HepG2 (cell line): ENCODE data around the gene SHC3. TPM values are rescaled to one million over a fixed set of nuclear protein-coding genes. Genes with fewer than 3 reads are reported as not detected.

Source experiments
- ATAC-seq: fragments of 200-7000 bp; cut with Tn5 transposase; 3 replicates; pipeline ENCODE4 v1.9.1; 2020; ENCODE audit warnings: mild to moderate bottlenecking, moderate library complexity
- BruUV-seq: library from RNA; stranded (reverse); fragments of 400-500 nt; replicated peaks from 2 replicates; lab custom pipeline; 2021; lab: Mats Ljungman, UMichigan
- CTCF ChIA-PET: fragments of 300-600 bp; formaldehyde crosslinking; extraction: SDS; loops from one replicate; lab custom pipeline; 2021; ENCODE audit warnings: low total read pairs, inconsistent platforms, low intra/inter-chr PET ratio; lab: Yijun Ruan, JAX
- POLR2A ChIA-PET: fragments of 350-600 bp; sonication (Branson Sonifier 250); formaldehyde crosslinking; loops from one replicate; lab custom pipeline; 2020; ENCODE audit warnings: antibody characterized with exemption, inconsistent platforms; lab: Yijun Ruan, JAX
- DNase-seq: peaks from one replicate; pipeline ENCODE4 v3.0.0-alpha.2; 2015; ENCODE audit warnings: low spot score
- FAIRE-seq: peaks from 3 replicates; lab custom pipeline; 2011; peaks lifted over from hg19 to GRCh38; lab: Jason Lieb, UNC
- H2AFZ ChIP-seq: one replicate; pipeline ENCODE4 v1.6.1; 2011; ENCODE audit warnings: low read length, inconsistent platforms
- H3K27ac ChIP-seq: fragments of 300-600 bp; 3 replicates; pipeline ENCODE4 v1.8.0; 2011; ENCODE audit warnings: mixed run types, mild to moderate bottlenecking, mixed read lengths, low read length, inconsistent platforms; ENCODE audit not compliant: insufficient read depth; ENCODE audit errors: extremely low read length
- H3K27me3 ChIP-seq, 2 experiments: fragments of 200-600 bp in 1 of 2; 2 replicates in 1 of 2; 3 replicates in 1 of 2; pipeline versions ENCODE4 v1.6.0 to v1.8.0; 2011; ENCODE audit warnings: low read length in 2 of 2, mild to moderate bottlenecking in 2 of 2, moderate library complexity in 2 of 2, inconsistent platforms in 1 of 2; ENCODE audit not compliant: insufficient read depth in 2 of 2, control insufficient read depth in 1 of 2
- H3K36me3 ChIP-seq, 2 experiments: fragments of 200-600 bp in 1 of 2; replicated peaks in 1 of 2; 2 replicates in 1 of 2; 3 replicates in 1 of 2; pipeline versions ENCODE4 v1.5.1 to v1.8.0; 2011; ENCODE audit warnings: low read length in 2 of 2, inconsistent platforms in 1 of 2; ENCODE audit not compliant: insufficient read depth in 2 of 2, control insufficient read depth in 1 of 2
- H3K4me1 ChIP-seq: 2 replicates; pipeline ENCODE4 v1.5.1; 2012; ENCODE audit warnings: low read length, inconsistent platforms; ENCODE audit not compliant: insufficient read depth
- H3K4me2 ChIP-seq: 2 replicates; pipeline ENCODE4 v1.6.0; 2011; ENCODE audit warnings: low read depth, low read length, inconsistent platforms
- H3K4me3 ChIP-seq, 3 experiments: fragments of 200-600 bp in 1 of 3; sonication (generic), shearing (Covaris generic) in 1 of 3; replicated peaks in 1 of 3; 2 replicates each; pipeline ENCODE4 v1.5.1; 2011 to 2016; ENCODE audit warnings: low read length in 3 of 3, inconsistent platforms in 2 of 3, low read depth in 2 of 3, mild to moderate bottlenecking in 2 of 3, control low read depth in 1 of 3, mixed read lengths in 1 of 3; ENCODE audit not compliant: insufficient read depth in 1 of 3
- H3K79me2 ChIP-seq: one replicate; pipeline ENCODE4 v1.6.1; 2011; ENCODE audit warnings: low read length, inconsistent platforms; ENCODE audit not compliant: insufficient read depth
- H3K9ac ChIP-seq: 2 replicates; pipeline ENCODE4 v1.6.0; 2011; ENCODE audit warnings: mild to moderate bottlenecking, low read depth, low read length, inconsistent platforms; ENCODE audit not compliant: insufficient read depth
- H3K9me3 ChIP-seq: 2 replicates; pipeline ENCODE4 v1.5.1; 2012; ENCODE audit warnings: mild to moderate bottlenecking, low read length
- H4K20me1 ChIP-seq: 2 replicates; pipeline ENCODE4 v1.6.0; 2011; ENCODE audit warnings: inconsistent platforms, mild to moderate bottlenecking, low read length, moderate library complexity; ENCODE audit not compliant: insufficient read depth
- ARID2 ChIP-seq: sonication (generic); formaldehyde crosslinking; IDR thresholded peaks from 2 replicates; pipeline ENCODE4 v1.8.1; 2022; ENCODE audit warnings: mild to moderate bottlenecking, missing genetic modification reagents, borderline replicate concordance
- CCAR2 ChIP-seq: fragments of 200-400 bp; formaldehyde crosslinking; optimal IDR thresholded peaks from 2 replicates; pipeline ENCODE3; 2018; ENCODE audit warnings: low read depth, mild to moderate bottlenecking, low read length, moderate library complexity
- DNMT1 ChIP-seq: sonication (generic); formaldehyde crosslinking; IDR thresholded peaks from 2 replicates; pipeline ENCODE4 v1.5.1; 2020; ENCODE audit warnings: mild to moderate bottlenecking, missing genetic modification reagents
- JUNB ChIP-seq: sonication (generic); formaldehyde crosslinking; IDR thresholded peaks from 2 replicates; pipeline ENCODE4 v1.8.0; 2022; ENCODE audit warnings: missing genetic modification reagents, mild to moderate bottlenecking, borderline replicate concordance
- KAT7 ChIP-seq: IDR thresholded peaks from 2 replicates; pipeline ENCODE4 v1.6.1; 2018; ENCODE audit warnings: borderline replicate concordance, missing compliant biosample characterization
- KDM4B ChIP-seq: sonication (generic); formaldehyde crosslinking; IDR thresholded peaks from 2 replicates; pipeline ENCODE4 v1.4.0; 2020; ENCODE audit warnings: missing genetic modification reagents
- NR1H2 ChIP-seq: sonication (generic); formaldehyde crosslinking; IDR thresholded peaks from 2 replicates; pipeline ENCODE4 v1.8.1; 2022; ENCODE audit warnings: low read depth, missing genetic modification reagents, borderline replicate concordance
- PAF1 ChIP-seq: IDR thresholded peaks from 2 replicates; pipeline ENCODE4 v1.6.1; 2016; ENCODE audit warnings: missing genetic modification reagents, missing compliant biosample characterization
- SCMH1 ChIP-seq: sonication (generic); formaldehyde crosslinking; IDR thresholded peaks from 2 replicates; pipeline ENCODE4 v1.9.0; 2021; ENCODE audit warnings: missing genetic modification reagents, mild to moderate bottlenecking, borderline replicate concordance
- SRY ChIP-seq: sonication (generic); formaldehyde crosslinking; IDR thresholded peaks from 2 replicates; pipeline ENCODE4 v1.8.0; 2022; ENCODE audit warnings: mild to moderate bottlenecking, missing genetic modification reagents
- TARDBP ChIP-seq: sonication (generic); formaldehyde crosslinking; IDR thresholded peaks from 2 replicates; pipeline ENCODE4 v1.8.0; 2022; ENCODE audit warnings: mild to moderate bottlenecking, missing genetic modification reagents
- YEATS2 ChIP-seq: sonication (generic); formaldehyde crosslinking; IDR thresholded peaks from 2 replicates; pipeline ENCODE4 v1.4.0; 2020; ENCODE audit warnings: missing genetic modification reagents, borderline replicate concordance
- ZNF260 ChIP-seq: sonication (generic); formaldehyde crosslinking; IDR thresholded peaks from 2 replicates; pipeline ENCODE4 v1.4.0; 2020; ENCODE audit warnings: missing genetic modification reagents, low read depth, mild to moderate bottlenecking, borderline replicate concordance
- ZNF83 ChIP-seq: sonication (generic); formaldehyde crosslinking; IDR thresholded peaks from 2 replicates; pipeline ENCODE4 v1.4.0; 2020; ENCODE audit warnings: missing genetic modification reagents, mild to moderate bottlenecking, borderline replicate concordance
- in situ Hi-C: cut with HindIII; loops from 2 replicates; pipeline ENCODE4 v1.10.0; 2017; ENCODE audit warnings: low pct_unique_long_range_greater_than_20kb; ENCODE audit not compliant: extremely low pct_ligation_motif_present
- intact Hi-C: fragments of 100-400 bp; cut with micrococcal nuclease; formaldehyde crosslinking; loops from one replicate; pipeline ENCODE4 v1.10.0; 2022; ENCODE audit not compliant: unreplicated experiment
- polyA plus RNA-seq, 8 experiments: library from polyadenylated mRNA; depleted of rRNA in 3 of 8; stranded (reverse) in 7 of 8; unstranded in 1 of 8; fragments of >200 nt; fragmentation: Illumina TruSeq in 4 of 8; extraction: Trizol in 4 of 8; gene quantifications; 2 replicates each; pipeline versions ENCODE4 v1.2.1 to v1.2.3, GENCODE V29; 2011 to 2016; ENCODE audit warnings: low read depth in 4 of 8, missing spikeins in 1 of 8, mixed read lengths in 1 of 8; ENCODE audit not compliant: insufficient read depth in 1 of 8
- total RNA-seq, 5 experiments: library from RNA; depleted of rRNA; stranded (reverse); fragments of >200 nt; fragmentation: Illumina TruSeq; extraction: Trizol; gene quantifications; 2 replicates each; pipeline ENCODE4 v1.2.3, GENCODE V29; 2016; ENCODE audit warnings: low read depth in 1 of 5
- TF ChIP-seq, protein P1 (sequence below): sonication (generic); formaldehyde crosslinking; IDR thresholded peaks from 2 replicates; pipeline ENCODE4 v1.8.0; 2022; ENCODE audit warnings: missing genetic modification reagents, mild to moderate bottlenecking, moderate library complexity, borderline replicate concordance
- TF ChIP-seq, protein P2 (sequence below): sonication (generic); formaldehyde crosslinking; IDR thresholded peaks from 2 replicates; pipeline ENCODE4 v1.8.1; 2023; ENCODE audit warnings: mild to moderate bottlenecking, moderate library complexity, missing genetic modification reagents
- TF ChIP-seq, protein P3 (sequence below): sonication (generic); formaldehyde crosslinking; IDR thresholded peaks from 2 replicates; pipeline ENCODE4 v1.5.0; 2020; ENCODE audit warnings: missing genetic modification reagents
- TF ChIP-seq, protein P4 (sequence below): sonication (generic); formaldehyde crosslinking; IDR thresholded peaks from 2 replicates; pipeline ENCODE4 v1.9.0; 2022; ENCODE audit warnings: missing genetic modification reagents, mild to moderate bottlenecking, borderline replicate concordance

The SHC3 gene
- total and polyA plus RNA-seq, 2 of the 13 experiments (the other 11 are each of a cell fraction or from before 2014, with no cell fraction given), result 0.09 to 0.89 TPM

DNA sequence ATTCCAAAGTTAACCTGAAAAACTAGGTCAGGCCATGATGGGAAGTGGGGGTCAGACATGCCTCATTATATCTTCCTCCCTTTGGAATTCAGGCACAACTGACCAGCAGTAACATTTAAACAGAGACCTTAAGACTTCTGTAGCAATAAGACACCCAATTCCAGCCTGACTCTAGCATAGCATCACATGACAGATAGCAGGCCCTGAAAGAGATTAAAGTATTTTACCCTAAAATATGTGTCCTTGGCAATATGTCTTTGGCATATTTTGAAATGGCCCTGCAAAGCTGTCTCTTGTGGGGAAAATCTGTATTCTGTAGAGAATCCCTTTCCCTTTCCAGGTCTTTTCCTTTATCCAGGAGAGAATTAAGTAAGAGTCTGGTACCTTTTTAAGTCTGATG, 153.1 kb downstream of the SHC3 start:
- Histone ChIP-seq H3K79me2 (no peaks in the 10 kb centered on the region), H3K4me3 (no peak overlapping the region), H3K9ac (no peak overlapping the region), H4K20me1 (no peaks in the 10 kb centered on the region), H3K27me3 (no peaks in the 10 kb centered on the region), H3K36me3 (no peaks in the 10 kb centered on the region), H3K4me1 (no peaks in the 10 kb centered on the region), H3K9me3 (no peaks in the 10 kb centered on the region)
- POLR2A ChIA-PET, result no interaction called here
- no peak for DNase-seq
- intact Hi-C loops, result no loop called here
- in situ Hi-C loops, result no loop called here
- no peak for FAIRE-seq
- TF ChIP-seq CCAR2 (no peak), KAT7 (CRISPR knock-in tag) (no peak), JUNB (no peak), ARID2 (no peak), ZNF83 (CRISPR knock-in tag) (no peak), PAF1 (CRISPR knock-in tag) (no peak), NR1H2 (CRISPR knock-in tag) (no peak), SCMH1 (CRISPR knock-in tag) (no peak), KDM4B (CRISPR knock-in tag) (no peak), ZNF260 (no peak), SRY (CRISPR knock-in tag) (no peak), YEATS2 (CRISPR knock-in tag) (no peak), TARDBP (CRISPR knock-in tag) (no peak), DNMT1 (CRISPR knock-in tag) (no peak)
- TF ChIP-seq, protein P1, sequence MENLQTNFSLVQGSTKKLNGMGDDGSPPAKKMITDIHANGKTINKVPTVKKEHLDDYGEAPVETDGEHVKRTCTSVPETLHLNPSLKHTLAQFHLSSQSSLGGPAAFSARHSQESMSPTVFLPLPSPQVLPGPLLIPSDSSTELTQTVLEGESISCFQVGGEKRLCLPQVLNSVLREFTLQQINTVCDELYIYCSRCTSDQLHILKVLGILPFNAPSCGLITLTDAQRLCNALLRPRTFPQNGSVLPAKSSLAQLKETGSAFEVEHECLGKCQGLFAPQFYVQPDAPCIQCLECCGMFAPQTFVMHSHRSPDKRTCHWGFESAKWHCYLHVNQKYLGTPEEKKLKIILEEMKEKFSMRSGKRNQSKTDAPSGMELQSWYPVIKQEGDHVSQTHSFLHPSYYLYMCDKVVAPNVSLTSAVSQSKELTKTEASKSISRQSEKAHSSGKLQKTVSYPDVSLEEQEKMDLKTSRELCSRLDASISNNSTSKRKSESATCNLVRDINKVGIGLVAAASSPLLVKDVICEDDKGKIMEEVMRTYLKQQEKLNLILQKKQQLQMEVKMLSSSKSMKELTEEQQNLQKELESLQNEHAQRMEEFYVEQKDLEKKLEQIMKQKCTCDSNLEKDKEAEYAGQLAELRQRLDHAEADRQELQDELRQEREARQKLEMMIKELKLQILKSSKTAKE (CRISPR knock-in tag), result no peak
- TF ChIP-seq, protein P2, sequence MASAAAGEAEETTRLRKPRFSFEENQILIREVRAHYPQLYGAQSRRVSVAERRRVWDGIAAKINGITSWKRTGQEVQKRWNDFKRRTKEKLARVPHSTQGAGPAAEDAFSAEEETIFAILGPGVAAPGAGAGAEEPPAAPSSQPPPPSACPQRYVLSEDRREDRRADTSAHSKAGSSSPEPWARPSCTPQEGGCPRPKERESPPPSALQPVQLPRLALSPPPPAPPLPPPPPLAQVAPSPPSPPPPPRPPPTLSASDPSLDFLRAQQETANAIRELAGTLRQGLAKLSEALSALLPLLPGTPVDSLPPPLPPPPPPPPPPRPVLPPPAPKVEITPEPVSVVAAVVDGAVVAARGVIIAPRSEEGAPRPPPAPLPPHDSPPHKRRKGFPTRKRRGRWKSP (CRISPR knock-in tag), result no peak
- TF ChIP-seq, protein P3, sequence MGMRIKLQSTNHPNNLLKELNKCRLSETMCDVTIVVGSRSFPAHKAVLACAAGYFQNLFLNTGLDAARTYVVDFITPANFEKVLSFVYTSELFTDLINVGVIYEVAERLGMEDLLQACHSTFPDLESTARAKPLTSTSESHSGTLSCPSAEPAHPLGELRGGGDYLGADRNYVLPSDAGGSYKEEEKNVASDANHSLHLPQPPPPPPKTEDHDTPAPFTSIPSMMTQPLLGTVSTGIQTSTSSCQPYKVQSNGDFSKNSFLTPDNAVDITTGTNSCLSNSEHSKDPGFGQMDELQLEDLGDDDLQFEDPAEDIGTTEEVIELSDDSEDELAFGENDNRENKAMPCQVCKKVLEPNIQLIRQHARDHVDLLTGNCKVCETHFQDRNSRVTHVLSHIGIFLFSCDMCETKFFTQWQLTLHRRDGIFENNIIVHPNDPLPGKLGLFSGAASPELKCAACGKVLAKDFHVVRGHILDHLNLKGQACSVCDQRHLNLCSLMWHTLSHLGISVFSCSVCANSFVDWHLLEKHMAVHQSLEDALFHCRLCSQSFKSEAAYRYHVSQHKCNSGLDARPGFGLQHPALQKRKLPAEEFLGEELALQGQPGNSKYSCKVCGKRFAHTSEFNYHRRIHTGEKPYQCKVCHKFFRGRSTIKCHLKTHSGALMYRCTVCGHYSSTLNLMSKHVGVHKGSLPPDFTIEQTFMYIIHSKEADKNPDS (CRISPR knock-in tag), result no peak
- TF ChIP-seq, protein P4, sequence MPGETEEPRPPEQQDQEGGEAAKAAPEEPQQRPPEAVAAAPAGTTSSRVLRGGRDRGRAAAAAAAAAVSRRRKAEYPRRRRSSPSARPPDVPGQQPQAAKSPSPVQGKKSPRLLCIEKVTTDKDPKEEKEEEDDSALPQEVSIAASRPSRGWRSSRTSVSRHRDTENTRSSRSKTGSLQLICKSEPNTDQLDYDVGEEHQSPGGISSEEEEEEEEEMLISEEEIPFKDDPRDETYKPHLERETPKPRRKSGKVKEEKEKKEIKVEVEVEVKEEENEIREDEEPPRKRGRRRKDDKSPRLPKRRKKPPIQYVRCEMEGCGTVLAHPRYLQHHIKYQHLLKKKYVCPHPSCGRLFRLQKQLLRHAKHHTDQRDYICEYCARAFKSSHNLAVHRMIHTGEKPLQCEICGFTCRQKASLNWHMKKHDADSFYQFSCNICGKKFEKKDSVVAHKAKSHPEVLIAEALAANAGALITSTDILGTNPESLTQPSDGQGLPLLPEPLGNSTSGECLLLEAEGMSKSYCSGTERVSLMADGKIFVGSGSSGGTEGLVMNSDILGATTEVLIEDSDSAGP (CRISPR knock-in tag), result no peak
- TF ChIP-seq, all 625 proteins: peak for 0
- CTCF ChIA-PET, result no interaction called here
- ATAC-seq, result no peak
- Histone ChIP-seq H3K27ac (no peak overlapping the region), H3K4me2 (no peak overlapping the region), H2AFZ (no peak overlapping the region)
- BruUV-seq, result no TSS peak
